Mucosa of rectum (tissue), 2 donors: ENCODE measurements around the gene TDRD5.

ENCODE experiments used
- H3K27ac ChIP-seq, 2 donors: one replicate each; pipeline ENCODE4 v1.7.0; 2013; ENCODE audit warnings: inconsistent platforms in 2 of 2, low read depth in 2 of 2, low read length in 2 of 2
- H3K27me3 ChIP-seq, 2 donors: one replicate each; pipeline ENCODE4 v1.7.0; 2013; ENCODE audit warnings: low read length in 2 of 2; ENCODE audit not compliant: control insufficient read depth in 2 of 2, insufficient read depth in 2 of 2
- H3K36me3 ChIP-seq, 2 donors: one replicate each; pipeline ENCODE4 v1.7.0; 2013; ENCODE audit warnings: low read length in 2 of 2; ENCODE audit not compliant: control insufficient read depth in 2 of 2, insufficient read depth in 2 of 2
- H3K4me1 ChIP-seq, 2 donors: one replicate each; pipeline ENCODE4 v1.7.0; 2013; ENCODE audit warnings: low read length in 2 of 2, mild to moderate bottlenecking in 1 of 2; ENCODE audit not compliant: control insufficient read depth in 2 of 2, insufficient read depth in 2 of 2
- H3K4me3 ChIP-seq, 2 donors: one replicate each; pipeline ENCODE4 v1.7.0; 2013; ENCODE audit warnings: low read length in 2 of 2
- H3K9ac ChIP-seq, 2 donors: one replicate each; pipeline ENCODE4 v1.7.0; 2013; ENCODE audit warnings: low read length in 2 of 2, low read depth in 1 of 2, mild to moderate bottlenecking in 1 of 2
- H3K9me3 ChIP-seq, 2 donors: one replicate each; pipeline ENCODE4 v1.7.0; 2013; ENCODE audit warnings: low read length in 2 of 2; ENCODE audit not compliant: control insufficient read depth in 2 of 2
- donor health status: healthy.
- donor health status: Normal muscosa, but diverticular disease.

Gene TDRD5

DNA sequence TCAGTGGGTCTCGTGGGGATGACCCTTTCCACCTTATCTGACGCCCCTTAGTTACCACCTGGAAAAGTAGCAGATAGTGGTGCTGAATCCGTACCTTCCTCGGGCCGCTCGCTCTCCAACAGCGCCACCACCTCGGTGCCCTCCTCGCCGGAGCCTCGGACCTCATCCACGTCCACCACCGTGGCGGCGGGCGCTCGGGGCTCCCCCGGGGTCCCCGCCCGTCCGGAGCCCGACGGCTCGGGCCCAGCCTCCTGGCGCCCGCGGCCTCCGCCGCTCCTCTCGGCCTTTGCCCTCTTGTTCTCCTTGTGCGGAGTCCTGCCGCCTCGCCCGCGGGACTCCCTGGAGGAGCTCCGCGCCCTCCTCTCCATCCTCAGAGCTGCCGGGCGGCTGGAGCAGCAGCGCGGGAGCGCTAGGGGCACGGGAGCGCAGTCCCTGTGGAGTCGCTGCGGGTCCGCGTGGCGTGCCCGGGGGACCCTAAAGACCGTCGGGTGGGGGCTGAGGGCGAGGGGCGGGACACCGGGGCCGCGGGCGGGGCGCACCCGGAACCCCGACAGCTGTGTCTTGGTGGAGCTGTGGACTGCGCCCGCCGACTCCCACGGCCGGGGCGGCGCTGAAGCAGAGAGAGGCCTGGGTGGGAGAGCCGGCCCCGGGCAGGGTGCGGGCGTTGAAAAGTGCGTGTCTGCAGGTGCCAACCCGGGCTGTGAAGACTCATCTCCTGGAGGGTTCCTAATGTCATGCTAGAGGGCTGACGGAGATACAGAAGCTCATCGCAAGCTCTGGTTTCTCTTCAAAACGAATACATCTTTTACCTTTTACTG lies 15.9 kb upstream of the TDRD5 start, which contains the start of gene NPHS2:
Gene NPHS2, minus strand, starts transcription at position 452 of the 818 bp plus-strand sequence. Its CDS starts 84 bp downstream, at position 368.
- Histone ChIP-seq H3K27ac (no peak within 1 kb of the TSS), H3K9ac (no peak within 1 kb of the TSS), H3K4me1 (no peaks in the 10 kb centered on the region), H3K36me3 (no peaks in the 10 kb centered on the region), H3K4me3 (no peak within 1 kb of the TSS), H3K27me3 (peaks cover 12 to 19% of the 10 kb centered on the region in 2 donors), H3K9me3 (no peaks in the 10 kb centered on the region)

DNA sequence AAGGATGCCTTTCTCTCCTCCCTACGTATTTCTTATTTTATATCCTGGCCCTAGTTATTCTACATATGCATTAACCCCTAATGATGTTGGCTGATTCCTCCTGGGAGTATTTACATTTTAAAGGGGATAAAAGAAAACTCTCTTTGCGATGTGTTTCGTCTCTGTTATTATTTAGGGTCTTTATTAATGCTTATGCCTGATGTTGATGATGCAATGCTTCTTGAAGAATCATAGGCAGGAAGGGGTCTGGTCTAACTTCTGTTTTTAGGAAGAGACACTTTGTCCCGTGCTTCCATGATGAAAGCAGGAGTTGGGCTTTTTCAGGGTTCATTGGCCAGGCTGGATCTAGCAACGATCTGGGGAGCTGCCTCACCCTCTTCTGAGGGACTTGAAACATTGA lies 15.1 kb upstream of the TDRD5 start:
- no peaks in the 10 kb centered on the region for H3K36me3 ChIP-seq
- H3K4me3 ChIP-seq: no peak overlapping the region
- H3K4me1 ChIP-seq: no peaks in the 10 kb centered on the region
- no peaks in the 10 kb centered on the region for H3K9me3 ChIP-seq
- no peak overlapping the region for H3K27ac ChIP-seq
- H3K27me3 ChIP-seq: peaks cover 12 to 19% of the 10 kb centered on the region in 2 donors
- H3K9ac ChIP-seq: no peak overlapping the region

DNA sequence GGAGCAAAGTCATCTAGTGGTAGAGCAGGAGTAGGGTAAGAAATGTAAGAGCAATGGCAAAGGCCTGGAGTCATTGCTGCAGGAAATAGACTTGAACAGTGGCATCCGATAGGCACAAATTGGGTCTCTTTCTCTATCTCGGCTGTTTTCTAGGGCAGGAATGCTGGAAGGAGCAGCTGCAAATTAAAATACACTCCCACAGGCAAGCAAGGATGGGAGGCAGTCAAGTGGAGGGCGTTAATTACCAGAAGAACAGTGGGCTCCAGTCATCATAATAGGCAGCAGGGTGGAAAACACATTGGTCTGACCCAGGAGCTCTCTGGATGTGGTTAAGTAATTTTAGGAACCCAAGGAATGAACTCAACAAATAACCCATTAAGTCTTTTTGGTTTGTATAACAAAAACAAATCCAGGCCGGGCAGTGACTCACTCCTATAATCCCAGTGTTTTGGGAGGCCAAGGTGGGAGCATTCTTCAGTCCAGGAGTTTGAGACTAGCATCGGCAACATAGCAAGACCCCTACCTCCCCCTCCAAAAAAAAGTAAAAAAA lies 7.8 kb upstream of the TDRD5 start:
- H3K4me1 ChIP-seq: peaks cover 0 to 3% of the 10 kb centered on the region in 2 donors
- no peak overlapping the region for H3K9ac ChIP-seq
- H3K27ac ChIP-seq: no peak overlapping the region
- no peak overlapping the region for H3K4me3 ChIP-seq
- H3K27me3 ChIP-seq: no peaks in the 10 kb centered on the region
- H3K36me3 ChIP-seq: no peaks in the 10 kb centered on the region
- H3K9me3 ChIP-seq: no peaks in the 10 kb centered on the region

DNA sequence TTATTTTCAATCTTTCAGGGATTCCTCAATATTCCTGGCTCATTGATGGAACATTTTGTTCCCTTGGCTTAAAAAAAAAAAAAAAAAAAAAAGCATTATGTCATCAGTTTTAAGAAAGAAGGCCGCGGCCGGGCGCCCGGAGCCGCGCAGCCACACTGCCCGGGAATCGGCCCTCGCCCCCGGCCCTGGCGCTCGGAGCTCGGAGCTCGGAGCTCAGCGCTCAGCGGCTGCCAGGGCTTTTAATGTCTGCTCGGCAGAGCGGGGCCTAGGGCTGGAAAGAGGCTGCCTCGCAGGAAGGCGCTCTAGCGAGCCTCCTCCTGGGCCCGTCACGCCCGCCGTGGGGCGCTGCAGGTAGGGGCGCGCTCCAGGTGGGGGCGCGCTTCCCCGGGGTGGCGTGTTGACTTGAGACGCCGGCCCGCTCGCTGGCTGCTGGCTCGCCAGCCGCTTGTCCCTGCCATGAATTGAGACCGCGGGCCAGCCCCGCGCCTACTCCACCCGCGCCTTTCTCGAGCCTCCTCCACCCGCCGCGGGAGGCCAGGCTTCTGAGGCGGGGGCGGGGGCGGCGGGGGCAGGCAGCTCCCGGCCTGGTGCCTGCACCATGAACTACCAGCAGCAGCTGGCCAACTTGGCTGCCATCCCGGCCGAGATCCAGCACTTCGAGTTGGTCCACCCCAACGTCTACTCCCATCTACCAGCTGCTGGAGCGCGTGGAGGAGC lies 5.4 kb upstream of the TDRD5 start:
- no peaks in the 10 kb centered on the region for H3K27me3 ChIP-seq
- peak overlapping the region in 1 of 2 donors; percentile 64 for H3K9ac ChIP-seq
- peak overlapping the region in 1 of 2 donors; percentile 47 for H3K27ac ChIP-seq
- no peaks in the 10 kb centered on the region for H3K36me3 ChIP-seq
- H3K9me3 ChIP-seq: no peaks in the 10 kb centered on the region
- H3K4me3 ChIP-seq: peak overlapping the region; percentile 20 to 58
- H3K4me1 ChIP-seq: peaks cover 0 to 3% of the 10 kb centered on the region in 2 donors

DNA sequence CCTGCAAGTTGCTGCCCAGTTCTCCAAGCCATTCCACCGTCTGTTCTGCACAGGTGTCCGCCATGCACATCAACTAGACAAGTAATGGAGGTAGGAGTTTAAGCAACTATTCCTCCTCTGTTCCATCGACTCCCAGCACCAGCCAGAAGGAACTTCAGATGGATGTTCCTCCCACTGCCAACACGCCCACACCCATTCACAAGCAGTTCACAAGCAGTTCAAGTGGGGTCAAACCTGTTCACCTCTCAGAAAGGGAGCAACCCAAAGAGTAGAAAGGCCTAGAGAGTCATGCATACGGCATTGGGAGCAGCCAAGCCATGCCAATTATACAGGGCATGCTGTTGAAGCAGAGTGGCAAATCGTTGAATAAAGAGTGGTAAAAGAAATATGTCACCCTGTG lies 4.3 kb upstream of the TDRD5 start:
- H3K36me3 ChIP-seq: no peaks in the 10 kb centered on the region
- peaks cover 0 to 5% of the 10 kb centered on the region in 2 donors for H3K4me1 ChIP-seq
- H3K4me3 ChIP-seq: no peak overlapping the region
- no peak overlapping the region for H3K27ac ChIP-seq
- peaks cover 0 to 5% of the 10 kb centered on the region in 2 donors for H3K27me3 ChIP-seq
- no peak overlapping the region for H3K9ac ChIP-seq
- H3K9me3 ChIP-seq: no peaks in the 10 kb centered on the region

DNA sequence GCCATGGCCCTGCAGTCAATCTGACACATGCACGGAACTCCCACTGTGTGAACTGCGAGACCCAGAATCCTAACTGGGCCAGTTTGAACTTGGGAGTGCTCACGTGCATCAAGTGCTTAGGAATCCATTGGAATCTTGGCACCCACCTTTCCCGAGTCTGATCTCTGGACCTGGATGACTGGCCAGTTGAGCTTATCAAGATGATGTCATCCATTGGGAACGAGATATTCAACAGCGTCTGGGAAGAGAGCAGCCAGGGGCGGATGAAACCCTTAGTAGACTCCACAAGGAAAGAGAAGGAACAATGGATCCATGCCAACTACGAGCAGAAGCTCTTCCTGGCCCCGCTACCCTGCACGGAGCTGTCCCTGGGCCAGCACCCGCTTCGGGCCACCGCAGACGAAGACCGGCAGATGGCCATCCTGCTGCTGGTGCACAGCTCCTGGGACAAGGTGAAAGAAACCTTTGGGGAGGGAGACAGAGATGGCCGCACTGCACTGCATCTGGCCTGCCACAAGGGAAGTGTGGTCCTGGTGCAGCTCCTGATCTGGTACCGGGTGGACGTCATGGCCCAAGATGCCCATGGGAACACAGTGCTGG lies 3.1 kb upstream of the TDRD5 start:
- H3K36me3 ChIP-seq: no peaks in the 10 kb centered on the region
- peaks cover 0 to 5% of the 10 kb centered on the region in 2 donors for H3K27me3 ChIP-seq
- H3K27ac ChIP-seq: no peak overlapping the region
- H3K4me3 ChIP-seq: no peak overlapping the region
- no peaks in the 10 kb centered on the region for H3K9me3 ChIP-seq
- peaks cover 0 to 5% of the 10 kb centered on the region in 2 donors for H3K4me1 ChIP-seq
- no peak overlapping the region for H3K9ac ChIP-seq

DNA sequence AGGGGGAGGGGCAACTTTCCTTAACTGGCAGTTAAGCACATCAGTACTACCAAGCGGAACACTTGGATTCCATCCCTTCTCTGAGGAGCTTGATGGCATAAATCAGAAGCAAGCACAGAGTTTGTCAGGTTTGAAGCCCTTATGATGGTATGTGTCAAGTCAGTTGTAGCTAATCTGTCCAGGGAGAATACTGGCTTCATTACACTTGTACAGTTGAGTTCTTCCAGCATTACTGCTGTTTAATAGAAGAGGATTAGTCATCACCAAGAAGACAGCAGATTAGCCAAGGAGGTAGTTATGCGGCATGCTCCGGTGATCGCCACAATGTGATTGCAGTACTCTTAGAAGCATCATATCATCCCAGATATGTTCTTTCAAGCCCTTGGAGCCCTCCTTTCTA lies 2.1 kb upstream of the TDRD5 start:
- no peak overlapping the region for H3K4me3 ChIP-seq
- H3K27ac ChIP-seq: no peak overlapping the region
- no peak overlapping the region for H3K9ac ChIP-seq
- H3K4me1 ChIP-seq: peaks cover 0 to 5% of the 10 kb centered on the region in 2 donors
- no peaks in the 10 kb centered on the region for H3K36me3 ChIP-seq
- H3K9me3 ChIP-seq: no peaks in the 10 kb centered on the region
- H3K27me3 ChIP-seq: peaks cover 0 to 5% of the 10 kb centered on the region in 2 donors

DNA sequence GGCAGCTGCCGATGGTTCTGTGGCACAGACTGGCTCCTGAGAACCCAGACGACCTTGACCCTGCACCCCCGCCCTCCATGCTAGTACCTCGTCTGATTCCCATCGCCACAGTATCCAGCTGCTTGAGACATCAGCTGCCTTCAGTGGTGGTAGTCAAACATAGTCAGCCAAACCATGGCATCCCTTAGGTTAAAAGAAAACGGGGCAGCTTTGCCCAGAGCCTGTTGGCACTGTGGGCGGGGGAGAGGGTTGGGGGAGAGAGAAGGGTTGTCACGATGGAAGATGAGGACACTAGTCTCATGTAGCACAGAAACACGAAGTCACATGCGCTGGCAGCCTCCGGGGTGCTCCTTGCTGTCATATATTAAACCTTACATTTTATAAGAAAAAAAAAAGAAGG lies 961 bp upstream of the TDRD5 start:
- H3K36me3 ChIP-seq: no peaks in the 10 kb centered on the region
- H3K4me1 ChIP-seq: peaks cover 0 to 5% of the 10 kb centered on the region in 2 donors
- no peak overlapping the region for H3K27ac ChIP-seq
- H3K4me3 ChIP-seq: no peak overlapping the region
- no peaks in the 10 kb centered on the region for H3K9me3 ChIP-seq
- no peak overlapping the region for H3K9ac ChIP-seq
- H3K27me3 ChIP-seq: peaks cover 0 to 5% of the 10 kb centered on the region in 2 donors

DNA sequence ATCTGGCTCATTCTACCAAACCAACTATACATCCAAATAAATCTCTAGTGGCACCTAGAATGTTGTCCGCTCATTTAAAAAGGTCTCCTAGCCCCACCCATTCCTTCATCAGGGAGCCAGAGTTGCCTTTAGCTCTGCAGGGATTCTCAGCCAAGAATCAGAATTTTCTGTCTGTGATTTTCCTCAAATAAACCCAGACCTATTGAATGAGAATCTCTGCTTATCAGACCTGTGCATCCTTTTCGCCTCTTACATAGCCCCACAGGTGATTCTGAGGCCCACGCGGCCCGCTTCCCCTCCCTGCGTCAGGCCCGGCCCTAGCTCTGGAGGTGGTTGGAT lies 410 bp upstream of the TDRD5 start:
- H3K27me3 ChIP-seq: peaks cover 0 to 5% of the 10 kb centered on the region in 2 donors

DNA sequence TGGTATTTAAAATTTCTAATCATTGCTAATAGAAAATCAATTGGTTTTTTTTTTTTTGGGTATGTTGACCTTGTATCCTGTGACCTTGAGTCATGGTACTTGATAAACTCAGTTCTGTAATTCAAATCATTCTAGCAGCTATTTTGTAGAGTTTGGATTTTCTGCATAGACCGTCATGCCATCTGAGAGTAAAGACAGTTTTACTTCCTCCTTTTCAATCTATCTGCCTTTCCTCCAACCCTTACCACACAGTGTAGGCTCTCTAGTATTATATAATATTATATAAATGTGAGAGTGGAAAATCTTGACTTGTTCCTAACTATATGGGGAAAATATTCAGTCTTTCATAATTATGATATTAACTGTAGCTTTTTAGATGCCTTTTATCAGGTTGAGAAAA lies 7.0 kb downstream of the TDRD5 start:
- Histone ChIP-seq H3K9me3 (no peaks in the 10 kb centered on the region), H3K27ac (no peak overlapping the region), H3K4me1 (no peaks in the 10 kb centered on the region), H3K4me3 (no peak overlapping the region), H3K9ac (no peak overlapping the region), H3K27me3 (no peaks in the 10 kb centered on the region), H3K36me3 (no peaks in the 10 kb centered on the region)

More for the DNA sequence above, 410 bp upstream of the TDRD5 start:
- peaks cover 0 to 2% of the 10 kb centered on the region in 2 donors for H3K4me1 ChIP-seq
- H3K36me3 ChIP-seq: no peaks in the 10 kb centered on the region
- no peak overlapping the region for H3K27ac ChIP-seq
- H3K4me3 ChIP-seq: peak overlapping the region in 1 of 2 donors; percentile 58
- H3K9ac ChIP-seq: peak overlapping the region in 1 of 2 donors; percentile 54
- no peaks in the 10 kb centered on the region for H3K9me3 ChIP-seq
